Epidermal melanocyte (primary cell): ENCODE data around the gene ABCB6.

Source experiments
- DNase-seq: peaks from one replicate; pipeline ENCODE4 v3.0.0; 2011; ENCODE audit warnings: low spot score; ENCODE audit not compliant: insufficient read length

ABCB6 gene

DNA sequence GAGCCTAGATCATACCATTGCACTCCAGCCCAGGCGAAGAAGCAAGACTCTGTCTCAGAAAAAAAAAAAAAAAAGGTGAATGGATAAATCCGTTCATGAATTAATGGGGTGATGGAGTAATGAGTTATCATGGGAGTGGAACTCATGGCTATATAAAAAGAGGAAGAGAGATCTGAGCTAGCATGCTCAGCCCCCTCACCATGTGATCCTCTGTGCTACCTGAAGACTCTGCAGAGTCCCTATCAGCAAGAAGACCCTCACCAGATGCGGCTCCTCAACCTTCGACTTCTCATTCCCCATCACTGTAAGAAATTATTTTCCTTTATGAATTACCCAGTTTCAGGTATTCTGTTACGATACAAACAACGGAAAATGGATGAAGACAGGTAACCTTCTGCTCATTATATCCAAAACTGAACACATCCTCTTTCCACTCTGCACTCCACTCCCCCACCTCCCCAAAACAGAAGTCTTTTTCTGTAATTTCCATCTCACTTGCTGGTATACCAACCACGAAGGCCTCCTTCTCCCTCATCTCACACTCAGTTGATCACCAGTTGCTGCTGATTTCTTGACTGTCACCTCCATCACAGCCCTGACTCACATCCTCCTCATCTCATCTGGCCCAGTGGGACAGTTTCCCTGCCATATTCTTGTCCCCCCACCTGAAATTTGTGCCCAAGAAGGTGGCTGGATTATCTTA is 31.9 kb downstream of the ABCB6 start:
- DNase-seq: no peak

DNA sequence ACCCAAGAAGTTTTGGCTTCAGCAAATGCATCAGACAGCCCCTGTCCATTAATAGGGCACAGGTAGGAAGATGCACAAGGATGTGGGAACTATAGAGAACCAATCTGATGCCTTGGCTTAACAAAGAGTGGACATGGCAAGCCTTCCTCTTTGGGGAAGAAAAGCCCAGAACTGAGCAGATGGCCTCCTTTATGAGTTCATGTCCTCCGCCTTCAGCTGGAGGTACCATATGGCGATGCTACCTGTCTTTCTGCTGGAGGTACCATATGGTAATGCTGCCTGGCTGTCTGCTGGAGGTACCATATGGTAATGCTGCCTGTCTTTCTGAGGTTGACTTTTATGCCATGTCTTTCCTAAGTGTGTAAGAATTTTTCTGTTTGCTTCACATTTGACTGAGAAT is 34.6 kb downstream of the ABCB6 start:
- DNase-seq: no peak

DNA sequence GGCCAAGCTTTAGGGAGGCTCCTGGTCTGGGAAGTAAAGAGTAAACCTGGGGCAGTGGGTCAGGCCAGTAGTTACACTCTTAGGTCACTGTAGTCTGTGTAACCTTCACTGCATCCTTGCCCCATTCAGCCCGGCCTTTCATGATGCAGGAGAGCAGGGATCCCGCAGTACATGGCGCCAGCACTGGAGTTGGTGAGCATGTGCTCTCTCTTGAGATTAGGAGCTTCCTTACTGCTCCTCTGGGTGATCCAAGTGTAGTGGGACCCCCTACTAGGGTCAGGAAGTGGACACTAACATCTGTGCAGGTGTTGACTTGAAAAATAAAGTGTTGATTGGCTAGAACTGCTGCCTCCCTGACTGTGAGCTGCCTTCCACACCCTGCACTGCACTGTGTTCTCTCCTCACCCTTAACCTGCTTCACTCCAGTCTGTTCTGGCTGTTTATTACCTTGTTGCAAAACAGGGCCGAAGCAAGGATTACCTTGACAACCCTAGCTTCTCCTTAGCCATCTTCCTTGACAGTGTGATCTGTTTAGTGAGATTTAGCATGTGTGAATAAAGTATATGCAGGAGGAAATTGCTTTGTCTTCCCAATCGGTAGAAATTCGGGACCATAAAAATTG is 35.5 kb downstream of the ABCB6 start:
- DNase-seq: no peak

DNA sequence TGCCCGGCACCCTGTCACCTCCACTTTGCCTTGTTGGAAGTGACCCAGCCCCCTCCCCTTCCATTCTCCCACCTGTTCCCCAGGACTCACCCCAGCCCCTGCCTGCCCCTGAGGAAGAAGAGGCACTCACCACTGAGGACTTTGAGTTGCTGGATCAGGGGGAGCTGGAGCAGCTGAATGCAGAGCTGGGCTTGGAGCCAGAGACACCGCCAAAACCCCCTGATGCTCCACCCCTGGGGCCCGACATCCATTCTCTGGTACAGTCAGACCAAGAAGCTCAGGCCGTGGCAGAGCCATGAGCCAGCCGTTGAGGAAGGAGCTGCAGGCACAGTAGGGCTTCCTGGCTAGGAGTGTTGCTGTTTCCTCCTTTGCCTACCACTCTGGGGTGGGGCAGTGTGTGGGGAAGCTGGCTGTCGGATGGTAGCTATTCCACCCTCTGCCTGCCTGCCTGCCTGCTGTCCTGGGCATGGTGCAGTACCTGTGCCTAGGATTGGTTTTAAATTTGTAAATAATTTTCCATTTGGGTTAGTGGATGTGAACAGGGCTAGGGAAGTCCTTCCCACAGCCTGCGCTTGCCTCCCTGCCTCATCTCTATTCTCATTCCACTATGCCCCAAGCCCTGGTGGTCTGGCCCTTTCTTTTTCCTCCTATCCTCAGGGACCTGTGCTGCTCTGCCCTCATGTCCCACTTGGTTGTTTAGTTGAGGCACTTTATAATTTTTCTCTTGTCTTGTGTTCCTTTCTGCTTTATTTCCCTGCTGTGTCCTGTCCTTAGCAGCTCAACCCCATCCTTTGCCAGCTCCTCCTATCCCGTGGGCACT is 36.2 kb downstream of the ABCB6 start:
- DNase-seq: no peak

DNA sequence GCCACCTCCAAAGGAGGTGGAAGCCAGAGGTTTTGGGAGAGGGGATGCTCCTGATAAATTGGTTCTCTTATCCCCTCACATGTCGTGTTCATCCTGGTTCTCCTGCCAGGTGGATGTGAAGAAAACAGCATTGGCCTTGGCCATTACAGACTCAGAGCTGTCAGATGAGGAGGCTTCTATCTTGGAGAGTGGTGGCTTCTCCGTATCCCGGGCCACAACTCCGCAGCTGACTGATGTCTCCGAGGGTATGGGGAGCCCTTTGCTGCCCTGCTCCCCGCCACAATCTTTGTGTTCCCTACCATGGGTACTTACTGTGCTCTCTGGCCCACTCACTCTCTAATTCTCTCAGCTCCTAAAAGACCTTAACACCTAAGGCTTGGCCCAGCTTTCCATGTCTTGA is 37.2 kb downstream of the ABCB6 start:
- DNase-seq: no peak

DNA sequence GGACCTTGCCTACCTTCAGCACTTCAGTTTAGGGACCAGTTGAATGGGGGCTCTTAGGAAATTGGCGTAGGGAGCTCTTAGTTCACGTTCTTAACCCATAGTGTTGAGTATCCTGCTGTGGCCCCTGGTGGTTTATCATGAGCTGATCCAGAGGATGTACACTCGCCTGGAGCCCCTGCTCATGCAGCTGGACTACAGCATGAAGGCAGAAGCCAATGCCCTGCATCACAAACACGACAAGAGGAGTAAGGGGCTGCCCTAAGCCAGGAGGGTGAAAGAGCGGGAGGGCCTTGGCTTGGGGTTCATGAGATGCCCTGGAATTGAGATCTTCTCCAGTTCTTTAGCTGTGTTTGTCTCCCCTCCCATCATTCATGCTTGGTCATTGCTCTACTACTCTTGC is 37.8 kb downstream of the ABCB6 start:
- DNase-seq: no peak

DNA sequence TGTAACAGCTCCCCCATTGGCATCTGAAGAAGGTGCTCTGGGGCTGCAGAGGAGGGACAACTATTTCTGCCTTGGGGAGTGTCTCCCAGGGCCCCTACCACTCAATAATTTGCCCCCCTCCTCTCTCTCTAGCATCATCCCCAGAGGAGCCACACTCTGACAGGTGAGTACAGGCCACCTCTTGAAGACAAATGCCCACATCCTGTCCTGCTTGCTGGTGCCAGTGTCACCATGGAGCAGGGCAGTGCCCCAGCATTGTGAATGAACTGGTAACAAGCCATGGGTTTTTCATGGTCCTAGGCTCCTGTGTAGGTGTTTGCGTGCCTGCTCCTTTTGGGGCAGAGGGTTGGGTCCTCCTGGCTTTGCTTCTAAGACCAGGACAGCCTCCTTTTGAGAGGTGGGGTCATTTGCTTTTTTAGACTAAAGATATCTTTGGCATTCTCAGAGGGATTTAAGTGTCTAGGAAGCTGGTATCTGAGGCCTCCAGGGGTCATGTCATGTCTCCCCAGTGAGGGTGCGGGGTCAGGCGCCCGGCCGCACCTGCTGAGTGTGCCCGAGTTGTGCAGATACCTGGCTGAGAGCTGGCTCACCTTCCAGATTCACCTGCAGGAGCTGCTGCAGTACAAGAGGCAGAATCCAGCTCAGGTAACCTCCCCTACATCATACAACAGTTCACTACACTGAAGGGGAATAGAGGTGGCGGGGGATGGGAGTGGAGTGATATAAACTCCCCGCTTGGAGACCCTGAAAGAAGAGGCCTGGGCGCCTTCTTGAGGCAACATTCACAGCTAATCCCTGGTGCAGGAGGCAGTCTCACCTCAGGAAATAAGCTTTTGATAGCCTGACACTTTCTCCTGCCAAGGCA is 38.9 kb downstream of the ABCB6 start:
- DNase-seq: no peak

DNA sequence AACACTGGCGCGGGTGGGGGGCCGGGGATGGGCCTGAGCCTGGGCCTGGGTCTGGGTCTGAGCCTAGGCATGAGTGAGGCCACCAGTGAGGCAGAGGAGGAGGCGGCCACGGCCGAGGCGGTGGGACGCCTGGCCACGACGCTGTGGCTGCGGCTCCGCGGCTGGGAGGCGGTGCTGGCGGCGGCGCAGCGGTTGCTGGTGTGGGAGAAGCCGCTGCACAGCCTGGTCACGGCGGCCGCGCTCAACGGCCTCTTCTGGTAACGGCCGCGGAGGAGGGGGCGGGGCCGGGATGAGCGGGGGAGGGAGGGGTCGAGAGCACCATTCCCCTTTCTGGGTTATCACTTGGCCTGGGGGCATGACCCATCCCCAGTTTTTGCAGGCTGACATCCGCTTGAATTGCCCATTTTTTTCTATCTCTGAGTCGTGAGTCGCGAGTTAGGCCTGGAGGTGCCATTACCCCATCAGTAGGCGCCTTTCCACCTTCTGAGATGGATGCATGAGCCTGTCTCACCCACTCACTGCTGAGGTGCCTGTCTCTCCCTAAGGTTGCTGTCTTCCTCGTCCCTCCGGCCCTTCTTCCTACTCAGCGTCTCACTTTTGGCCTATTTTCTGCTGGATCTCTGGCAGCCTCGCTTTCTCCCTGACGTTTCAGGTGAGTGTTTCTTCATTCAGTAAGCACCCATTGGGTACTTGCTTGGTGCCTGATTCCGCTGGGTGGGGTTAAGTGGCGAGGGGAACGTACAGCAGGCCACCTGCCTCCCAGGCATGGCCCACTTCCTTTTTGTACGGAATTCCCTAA is 40.2 kb downstream of the ABCB6 start:
- no peak for DNase-seq

DNA sequence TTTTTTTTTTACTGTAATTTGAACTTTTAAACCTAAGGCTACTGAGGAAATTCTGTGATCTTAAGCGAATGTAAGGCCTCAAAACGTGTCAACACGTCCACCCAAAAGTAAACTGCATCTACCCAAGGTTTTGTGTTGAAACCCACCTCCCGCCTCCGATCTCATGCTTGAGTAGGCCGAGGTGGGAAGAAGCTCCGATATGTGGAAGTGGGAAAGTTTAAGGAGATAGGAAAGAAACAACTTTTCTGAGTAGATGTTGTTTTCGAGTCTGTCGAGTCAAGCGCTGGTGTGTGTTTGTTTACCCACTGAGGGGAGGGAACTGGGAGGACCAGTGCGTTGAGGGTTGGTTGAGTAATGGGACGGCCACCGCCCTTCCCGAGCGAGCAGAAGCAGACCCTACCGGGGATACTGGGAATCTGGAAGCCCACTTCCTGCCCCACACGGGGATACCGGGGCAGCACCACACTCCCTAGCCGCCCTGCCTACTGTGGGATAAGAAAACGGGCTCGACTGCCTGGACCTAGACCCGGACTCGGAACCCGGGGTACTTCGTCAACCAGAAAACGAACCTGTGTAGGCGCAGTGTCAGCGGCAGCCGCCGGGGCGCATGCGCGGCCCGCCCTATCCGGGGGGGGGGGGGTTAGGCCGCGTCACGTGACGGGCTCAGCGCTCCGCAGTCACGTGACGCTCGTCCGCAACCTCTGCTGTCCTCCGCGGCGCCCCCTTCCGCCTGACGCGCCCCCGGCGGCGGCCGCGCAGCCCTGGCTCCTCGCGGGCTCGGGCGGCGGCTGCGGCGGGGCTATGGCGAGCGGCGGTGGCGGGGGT is 41.0 kb downstream of the ABCB6 start, which contains the start of gene RETREG2:
TSS of gene RETREG2 (plus strand) at position 724 of the 825 bp plus-strand sequence. CDS start at position 802, 78 bp downstream.
- peak; percentile 93 for DNase-seq

DNA sequence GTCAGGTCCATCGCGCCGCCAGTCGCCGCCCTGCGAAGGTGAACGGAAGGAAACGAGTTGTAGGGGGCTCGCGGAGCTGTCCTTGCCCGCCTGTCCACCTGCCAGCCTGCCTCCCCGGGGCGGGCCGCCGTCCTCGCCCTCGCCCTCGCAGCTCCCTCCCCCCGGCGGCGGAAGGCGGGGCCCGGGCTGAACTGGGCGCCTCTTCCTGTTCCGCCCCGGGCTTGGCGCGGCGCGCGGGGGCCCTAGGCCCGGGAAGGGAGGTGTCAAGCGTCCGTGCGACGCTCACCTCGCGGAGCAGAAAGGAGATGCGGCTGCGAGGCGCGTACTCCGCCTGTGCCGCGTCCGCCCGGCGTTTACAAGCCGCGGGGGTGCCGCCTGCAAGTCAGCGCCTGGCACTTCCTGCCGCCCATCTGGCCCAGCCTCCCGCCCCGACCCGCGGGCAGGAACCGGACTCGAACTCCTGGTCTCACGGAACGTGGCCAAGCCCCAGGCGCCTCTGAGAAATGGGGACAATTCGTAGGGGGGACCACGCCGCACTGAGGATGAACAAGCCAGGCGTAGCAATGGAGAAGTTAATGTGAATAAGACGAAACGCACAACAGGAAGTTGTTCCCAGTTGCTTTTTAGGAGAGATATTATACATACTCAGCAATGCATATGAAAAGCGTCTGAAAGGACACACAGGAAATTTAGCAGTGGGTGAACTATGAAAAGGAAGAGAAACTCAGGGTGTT is 41.8 kb downstream of the ABCB6 start, which contains the start of gene CNPPD1:
TSS of gene CNPPD1 (minus strand) at position 108 of the 734 bp plus-strand sequence. CDS start at position 11, 97 bp downstream.
- DNase-seq: peak; percentile 60

DNA sequence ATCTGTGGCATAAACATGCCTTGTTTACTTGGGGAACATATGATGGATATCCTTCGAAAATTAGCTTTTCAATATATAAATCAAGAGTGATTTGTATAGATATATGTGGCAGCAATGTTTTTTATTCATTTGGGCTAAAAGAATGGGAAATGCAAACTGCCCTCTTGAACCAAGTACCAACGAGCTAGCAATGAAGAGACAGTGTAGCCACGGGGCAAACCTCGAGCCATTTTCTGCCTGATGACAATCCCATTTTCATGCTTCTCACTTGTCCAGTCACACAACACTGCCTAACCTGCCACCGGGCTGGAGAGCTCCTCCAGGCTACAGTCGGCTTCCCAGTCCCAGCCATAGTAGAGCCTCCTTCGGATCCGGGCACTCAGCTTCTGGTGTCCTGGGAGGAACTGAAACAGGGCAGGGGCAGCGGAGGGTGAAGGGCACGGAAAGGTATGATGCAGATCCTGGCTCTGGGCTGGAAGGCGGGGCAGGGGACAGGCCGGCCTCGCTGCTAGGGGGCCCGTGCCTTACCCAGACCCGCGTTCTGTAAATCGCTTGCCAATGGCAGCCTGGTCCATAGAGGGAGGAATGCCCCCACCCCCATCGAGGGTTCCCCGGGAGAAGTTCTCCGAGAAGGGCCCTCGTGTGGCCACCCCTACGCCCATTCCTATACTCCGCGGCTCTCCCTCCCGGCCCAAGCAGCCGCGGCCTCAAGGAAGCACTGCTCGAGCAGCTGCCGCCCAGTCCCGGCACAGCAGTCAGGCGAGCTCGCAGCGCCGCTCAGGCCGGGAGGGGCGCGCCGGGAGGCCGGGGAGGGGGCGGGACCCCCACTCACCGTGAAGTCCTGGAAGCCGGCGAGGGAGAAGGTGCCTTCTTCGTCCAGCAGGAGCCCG is 42.6 kb downstream of the ABCB6 start:
- DNase-seq: no peak

DNA sequence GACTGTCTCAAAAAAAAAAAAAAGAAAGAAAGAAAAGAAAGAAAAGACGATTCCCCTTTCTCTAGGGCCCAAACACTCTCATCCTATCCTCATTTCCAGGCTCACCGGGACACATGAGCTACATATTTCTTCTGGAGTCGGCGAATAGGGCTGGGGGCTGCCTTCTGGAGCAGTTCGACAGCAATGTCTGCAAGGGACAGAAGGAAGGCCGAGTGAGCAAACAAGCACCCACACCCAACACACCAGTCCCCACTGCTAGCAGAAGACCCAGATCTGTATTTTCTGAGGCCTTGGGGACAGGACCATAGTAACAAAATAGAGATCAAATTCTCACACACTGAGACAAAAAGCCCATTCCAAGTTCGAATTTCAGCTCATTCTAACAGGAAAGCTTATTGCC is 43.3 kb downstream of the ABCB6 start:
- DNase-seq: no peak

DNA sequence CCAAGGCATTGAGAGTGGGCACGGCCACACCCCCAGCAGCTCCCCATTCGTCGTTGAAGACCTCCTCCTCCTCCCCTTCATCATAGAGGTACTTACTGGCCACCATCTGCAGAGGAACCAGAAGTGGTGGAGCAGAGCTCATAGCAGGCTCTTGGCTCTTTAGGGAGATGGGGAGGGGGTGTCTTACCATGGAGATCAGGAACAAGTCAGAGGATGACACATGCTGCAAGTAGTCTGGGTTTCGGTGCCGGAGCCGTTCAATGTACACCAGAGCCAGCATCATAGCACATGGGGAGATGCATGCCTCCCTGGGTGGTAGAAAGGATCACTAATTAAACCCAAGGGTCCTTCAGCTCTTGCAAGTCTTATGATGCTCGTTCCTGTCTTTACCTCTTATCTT is 44.0 kb downstream of the ABCB6 start:
- DNase-seq: no peak

DNA sequence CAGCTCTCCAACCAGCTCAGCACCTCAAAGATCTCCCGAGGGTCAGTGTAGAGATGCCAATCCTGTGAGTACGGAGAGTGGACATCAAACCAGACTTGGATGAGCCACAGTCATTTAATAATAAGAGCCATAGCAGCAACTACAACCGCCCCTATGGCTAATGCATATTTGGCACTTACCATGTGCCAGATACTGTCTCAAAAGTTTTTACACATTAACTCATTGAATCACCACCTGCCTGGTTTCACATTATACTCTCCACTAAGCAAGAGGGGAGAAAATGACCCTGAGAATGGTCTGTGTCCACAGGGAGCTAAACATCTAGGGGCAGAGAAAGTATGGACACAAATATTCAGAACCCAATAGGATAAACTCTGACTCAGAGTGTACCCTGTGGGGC is 44.6 kb downstream of the ABCB6 start:
- no peak for DNase-seq

DNA sequence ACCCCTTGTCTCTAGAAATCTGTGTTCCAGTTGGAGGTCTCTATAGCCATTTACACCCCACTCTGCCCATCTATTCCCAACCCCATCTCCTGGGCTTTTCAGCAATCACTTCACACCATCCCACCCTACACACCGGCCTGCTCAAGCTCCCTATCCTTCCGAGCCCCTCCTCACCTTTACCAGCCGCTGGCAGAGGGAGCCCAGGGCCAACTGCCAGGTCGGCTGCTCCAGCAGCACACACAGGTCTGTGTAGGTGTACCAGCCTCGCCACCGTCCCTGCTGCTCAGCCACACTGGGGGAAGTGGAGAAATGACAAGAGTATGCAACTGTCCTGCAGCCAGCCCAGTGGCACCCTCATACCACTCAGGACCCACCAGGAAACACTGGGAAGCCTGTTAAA is 45.6 kb downstream of the ABCB6 start:
- no peak for DNase-seq

DNA sequence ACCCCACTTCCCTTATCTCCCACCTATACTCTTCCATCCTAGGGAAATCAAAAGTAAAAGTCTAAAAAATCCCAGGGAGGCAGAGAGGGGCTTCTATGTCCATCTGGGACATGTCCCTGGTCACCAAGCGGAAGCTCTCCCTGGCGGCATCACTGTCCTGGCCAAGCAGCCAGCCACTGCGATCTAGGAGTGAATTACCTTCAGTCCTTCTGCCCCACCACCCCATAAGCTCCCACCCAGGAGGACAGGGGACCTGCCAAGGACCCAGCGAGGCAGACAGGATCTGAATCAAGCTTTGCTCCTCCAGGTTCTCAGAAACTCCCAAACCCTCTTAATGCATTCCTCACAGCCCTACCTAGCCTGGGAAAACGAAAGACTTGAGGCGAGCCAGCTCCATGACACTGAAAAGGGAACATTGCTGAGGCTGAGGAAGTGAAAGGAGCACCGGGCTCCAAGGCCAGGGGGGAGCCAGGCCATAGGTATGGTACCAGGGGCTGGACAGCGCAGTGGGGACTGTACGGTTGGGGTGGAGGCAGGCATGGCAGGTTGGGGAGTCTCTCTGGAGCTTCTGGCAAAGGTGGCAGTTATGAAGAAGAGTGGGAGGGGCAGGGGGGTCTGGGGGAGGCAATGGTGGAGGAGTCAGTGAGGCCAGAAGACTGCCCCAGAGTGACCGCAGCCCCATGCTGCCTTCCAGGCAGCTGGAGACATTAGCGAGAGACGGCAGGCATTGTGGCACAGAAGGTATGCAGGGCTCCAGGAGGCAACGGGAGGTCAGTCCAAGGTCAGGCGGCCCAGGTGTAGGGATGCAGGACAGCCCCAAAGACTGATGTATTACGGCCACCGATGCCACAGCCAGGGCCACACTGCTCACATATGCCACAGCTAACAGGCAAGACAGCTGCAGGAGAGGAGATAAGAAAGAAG is 46.3 kb downstream of the ABCB6 start:
- DNase-seq: no peak

DNA sequence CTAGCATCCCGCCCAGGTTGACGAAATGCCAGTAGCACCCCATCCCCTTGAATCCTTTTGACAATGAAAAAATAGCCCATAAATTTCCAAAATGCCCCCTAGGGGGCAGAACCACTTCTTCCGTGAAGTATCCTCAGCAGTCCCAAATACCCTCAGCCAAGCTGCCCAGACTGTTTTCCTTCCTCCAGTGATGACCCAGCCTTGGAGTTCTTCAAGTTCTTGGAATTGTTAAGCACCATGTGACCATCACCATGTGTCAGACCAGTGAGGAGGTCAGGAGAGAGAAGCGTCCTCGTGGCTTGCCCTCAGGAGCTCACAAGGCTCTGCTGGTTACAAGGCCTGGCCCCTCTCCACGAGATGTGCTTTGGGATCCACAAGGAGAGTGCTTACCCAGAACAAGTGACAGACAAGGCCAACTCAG is 47.5 kb downstream of the ABCB6 start:
- peak; percentile 90 for DNase-seq
